HG03025 (cell line): ENCODE measurements around the gene GTF3A.

Experiments used
- ATAC-seq: cut with Tn5 transposase; IDR thresholded peaks from one replicate; pipeline ENCODE4 v1.9.1; 2021; ENCODE audit warnings: mild to moderate bottlenecking, moderate library complexity; ENCODE audit not compliant: unreplicated experiment, low FRiP score

The GTF3A gene

DNA sequence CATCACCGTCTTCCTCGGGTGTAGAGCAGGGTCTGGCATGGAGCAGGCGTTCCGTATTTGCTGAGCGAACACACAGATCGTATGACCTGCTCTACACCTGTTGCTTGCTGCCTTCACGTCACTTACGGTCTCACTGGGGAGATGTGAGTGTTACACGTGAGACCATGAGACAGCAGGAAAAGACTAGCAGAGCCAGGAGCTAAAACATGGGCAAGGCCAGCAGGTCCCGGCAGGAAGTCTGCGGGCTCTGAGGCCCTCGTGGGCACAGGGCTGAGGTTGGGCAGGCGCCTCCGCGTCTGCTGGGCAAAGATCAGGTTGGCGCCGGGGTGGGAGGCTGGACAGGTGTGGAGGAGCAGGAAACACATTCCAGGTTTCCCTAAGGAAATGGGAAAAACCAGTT lies 19.7 kb upstream of the GTF3A start:
- no peak for ATAC-seq

DNA sequence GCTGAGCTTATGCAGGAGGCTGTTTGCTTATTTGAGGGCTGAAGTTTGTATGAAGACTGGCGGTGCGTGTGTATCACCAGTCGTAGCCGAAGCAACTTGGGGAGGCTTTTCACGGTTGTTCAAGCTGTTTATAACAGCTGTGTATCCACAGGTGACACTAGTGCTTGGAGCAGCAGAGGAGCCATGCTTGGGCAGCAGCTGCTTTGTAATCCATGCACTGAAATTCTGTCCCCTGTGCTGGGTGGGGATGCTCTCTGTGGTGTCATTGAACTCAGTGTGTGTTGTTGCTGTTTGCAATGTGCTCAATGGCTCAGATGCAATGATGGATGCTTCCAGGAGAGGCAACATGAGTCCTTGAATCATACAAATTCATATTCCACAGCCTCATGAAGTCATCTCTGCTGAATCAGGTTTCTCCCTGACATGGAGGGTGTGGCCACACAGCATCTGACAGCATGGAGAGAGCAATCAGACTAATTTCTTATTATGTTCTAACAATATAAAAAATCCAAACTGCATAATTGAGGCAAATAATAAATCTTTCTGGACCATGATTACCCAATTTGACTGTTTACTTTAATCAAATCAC lies 18.8 kb upstream of the GTF3A start:
- ATAC-seq = no peak

DNA sequence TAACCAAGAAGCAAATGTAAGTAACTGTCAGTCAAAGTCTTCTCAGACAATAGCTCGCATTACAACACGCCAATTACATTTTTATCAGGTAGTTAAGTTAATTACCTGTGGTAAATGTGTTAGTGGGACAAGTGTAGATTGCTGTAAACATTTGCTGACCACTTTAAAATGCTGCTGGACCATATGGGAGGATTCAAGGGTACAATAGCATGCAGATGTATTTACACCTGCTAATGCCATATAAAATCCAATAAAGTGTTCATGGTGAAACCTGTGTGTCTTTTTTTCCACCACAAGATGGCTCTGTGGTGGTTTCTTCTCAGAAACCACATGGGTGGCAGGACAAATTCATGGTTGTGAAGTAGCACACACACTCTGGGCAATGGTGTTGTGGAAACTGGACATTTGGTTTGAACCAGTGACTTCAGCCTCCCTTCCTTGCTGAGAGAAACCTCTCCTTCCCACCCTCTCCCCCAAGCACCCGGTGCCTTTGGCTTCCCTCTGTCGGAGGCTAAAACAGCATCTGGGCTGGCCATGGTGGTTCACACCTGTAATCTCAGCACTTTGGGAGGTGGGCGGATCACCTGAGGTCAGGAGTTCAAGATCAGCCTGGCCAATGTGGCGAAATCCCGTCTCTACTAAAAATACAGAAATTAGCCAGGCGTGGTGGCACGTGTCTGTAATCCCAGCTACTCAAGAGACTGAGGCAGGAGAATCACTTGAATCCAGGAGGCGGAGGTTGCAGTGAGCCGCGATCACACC lies 18.1 kb upstream of the GTF3A start:
- ATAC-seq = no peak

DNA sequence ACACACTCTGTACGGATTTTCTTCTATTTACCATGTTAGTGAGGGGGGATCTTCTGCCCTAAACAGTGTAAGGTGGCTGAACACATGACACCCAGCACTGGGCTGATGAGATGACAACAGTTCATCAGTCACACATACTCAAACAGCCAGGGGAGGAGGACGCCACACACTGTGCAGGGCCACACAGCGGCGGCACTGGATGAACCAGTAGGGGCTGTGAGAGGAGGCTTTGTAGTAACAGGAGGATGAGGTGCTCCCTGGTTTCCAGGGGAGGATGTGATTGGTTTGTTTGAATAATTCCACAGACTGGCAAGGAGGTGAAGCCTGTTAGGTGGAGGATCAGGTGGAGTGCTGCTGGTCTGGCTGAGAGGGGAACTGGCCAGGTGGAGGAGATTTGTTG lies 16.3 kb upstream of the GTF3A start:
- no peak for ATAC-seq

DNA sequence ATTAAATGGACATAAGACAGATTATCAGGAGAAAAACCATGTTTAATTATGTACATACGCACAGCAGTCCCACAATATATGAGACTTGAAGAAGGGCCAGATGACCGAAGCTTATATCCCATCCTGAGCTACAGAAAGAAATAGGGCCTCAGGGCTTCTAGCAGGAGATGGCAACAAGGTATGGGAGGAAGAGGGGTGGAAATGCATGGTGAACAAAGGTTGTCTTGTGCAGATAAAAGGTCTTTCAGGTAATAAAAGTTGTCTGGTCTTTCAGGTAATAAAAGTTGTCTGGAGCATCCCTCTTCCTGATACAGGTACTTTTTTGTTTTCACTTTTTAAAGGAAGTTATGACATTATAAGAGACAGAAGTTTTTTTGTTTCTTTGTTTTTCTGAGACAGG lies 15.4 kb upstream of the GTF3A start:
- ATAC-seq = no peak

DNA sequence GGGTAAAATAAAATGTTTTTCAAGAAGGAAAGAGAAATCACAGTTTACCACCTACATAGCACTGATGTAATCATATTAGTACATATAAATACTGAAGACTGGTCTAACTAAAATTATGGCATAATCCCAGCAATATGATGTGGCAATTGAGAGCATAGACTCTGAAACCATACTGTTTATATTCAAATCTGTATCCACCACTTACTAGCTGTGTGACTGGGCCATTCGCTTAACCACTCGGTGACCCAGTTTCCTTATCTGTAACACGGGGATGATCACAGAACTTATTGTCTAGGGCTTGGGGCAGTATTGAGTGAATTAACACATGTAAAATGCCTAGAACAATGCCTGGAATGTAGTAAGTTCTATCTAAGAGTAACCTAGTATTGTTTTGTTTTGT lies 13.1 kb upstream of the GTF3A start:
- ATAC-seq = no peak

DNA sequence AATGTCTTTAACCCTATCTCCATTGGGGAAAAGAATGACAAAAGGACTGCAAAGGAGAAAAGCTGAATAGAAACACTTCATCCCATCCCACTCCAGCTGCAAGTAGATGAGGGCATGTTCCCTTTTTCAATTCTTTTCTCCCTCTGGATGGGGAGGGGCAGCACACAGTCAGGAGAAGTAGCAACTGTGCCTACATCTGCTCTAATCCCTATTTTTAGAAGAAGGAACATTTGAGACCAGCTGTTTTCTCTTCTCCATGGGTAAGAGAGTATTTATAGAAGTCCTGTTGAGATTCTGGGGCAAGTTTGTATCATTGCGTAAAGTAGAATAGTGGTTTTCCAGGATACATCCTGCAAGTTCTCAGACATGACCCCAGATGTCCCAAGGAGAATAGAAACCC lies 9.3 kb upstream of the GTF3A start:
- no peak for ATAC-seq

DNA sequence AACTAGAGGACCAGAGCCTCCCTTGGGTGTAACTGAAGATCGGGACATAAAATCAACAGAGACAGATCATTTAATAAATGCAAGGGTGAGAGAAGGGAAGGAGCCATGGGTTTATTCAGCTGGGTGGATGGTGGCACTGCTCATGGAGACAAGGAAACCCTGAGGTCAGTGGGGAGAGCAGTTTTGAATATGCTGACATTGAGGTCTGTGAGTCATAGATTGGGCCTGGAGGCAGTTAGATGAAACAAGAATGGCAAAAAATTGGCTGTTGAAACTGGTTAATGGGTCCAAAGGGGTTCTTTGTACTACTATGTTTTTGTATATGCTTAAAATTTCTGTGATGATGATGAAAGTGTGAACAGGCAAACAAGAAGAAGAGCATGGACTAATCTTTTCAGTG lies 5.1 kb upstream of the GTF3A start:
- ATAC-seq = no peak

DNA sequence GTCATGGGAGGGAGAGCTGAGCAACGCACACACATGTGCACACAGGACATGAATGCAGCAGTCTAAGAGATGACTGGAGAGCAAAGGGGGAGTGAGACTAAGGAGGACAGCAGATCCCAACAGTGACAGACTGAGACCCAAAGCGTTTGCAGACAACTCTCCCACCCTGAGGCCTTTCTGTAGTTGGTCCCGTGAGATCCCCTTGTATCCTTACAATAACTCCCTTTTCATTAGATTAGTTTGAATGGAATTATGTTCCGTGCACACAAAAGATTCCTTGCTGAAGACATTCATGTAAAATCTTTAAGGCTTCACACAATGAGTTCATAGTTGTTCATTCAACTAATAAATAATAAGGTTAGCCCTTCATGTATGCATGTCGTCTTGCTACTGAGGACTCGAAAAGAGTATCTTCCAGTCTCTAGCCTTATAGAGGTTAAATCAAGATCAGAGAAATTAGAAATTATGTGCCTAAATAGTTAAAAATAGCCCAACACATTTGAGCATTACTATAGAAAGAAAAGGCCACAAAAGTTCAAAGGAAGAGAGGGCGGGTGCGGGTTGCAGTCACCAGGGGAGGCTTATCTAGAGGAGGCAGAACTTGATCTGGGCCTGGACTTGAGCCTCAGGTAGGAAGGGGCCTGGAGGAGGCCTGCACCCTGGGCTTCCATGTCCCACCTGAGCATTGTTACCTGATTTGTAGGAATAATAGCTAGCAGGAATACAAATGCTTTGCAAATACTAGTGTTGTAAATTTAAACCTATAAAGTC lies 3.1 kb upstream of the GTF3A start:
- ATAC-seq = no peak

DNA sequence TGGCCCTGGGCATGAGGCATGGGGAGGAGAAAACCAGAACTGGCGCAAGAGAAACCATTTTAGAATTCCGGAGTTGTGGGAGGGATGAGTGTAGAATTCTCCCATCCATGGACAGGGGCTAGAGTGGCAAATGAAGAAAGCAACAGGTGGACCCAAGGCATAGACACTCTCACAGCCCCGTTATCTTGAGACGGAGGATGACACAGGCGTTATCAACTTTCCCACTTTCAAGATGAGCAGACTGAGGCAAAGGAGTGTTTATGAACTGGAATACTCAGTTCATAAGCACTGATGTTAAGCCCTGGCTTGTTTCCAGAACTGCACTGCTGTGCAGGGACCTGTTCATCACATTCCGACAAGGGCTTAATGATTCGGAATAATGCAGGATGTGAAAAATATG lies 1.1 kb upstream of the GTF3A start:
- ATAC-seq = no peak

DNA sequence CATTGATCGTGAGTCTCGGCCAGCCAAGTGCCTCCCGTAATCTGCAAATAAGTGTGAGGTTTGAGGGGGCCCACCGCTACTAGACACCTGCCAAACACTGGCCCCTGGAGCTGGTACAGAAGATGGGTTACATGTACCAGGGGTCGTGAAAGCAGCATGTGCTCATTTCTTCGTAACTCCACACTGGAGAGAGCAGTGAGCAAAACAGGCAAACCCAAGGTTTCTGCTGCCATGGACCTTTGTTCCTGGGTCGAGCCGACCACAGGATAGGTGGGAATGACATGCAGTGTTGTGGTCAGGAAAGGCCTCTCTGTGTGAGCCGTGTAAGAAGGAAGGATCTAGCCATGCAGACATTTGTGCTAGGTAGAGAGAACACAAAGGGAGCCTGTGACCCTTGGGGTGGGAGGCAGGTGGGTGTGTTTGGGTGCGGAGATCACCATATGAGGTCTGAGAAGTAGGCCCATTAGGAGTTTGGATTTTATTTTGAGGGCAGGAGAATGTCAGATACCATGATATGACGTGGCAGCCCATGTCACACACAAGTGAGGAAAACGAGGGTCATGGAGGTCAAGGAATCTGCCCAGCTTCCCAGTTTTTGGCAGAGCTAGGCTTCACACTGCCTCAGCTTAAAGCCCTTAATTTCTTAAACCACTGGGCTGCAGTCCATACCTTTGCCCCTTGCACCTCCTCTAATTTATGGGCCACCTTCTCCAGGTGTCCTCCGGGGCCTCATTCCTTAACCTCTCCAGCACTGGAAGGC lies 919 bp downstream of the GTF3A start:
- ATAC-seq = no peak

DNA sequence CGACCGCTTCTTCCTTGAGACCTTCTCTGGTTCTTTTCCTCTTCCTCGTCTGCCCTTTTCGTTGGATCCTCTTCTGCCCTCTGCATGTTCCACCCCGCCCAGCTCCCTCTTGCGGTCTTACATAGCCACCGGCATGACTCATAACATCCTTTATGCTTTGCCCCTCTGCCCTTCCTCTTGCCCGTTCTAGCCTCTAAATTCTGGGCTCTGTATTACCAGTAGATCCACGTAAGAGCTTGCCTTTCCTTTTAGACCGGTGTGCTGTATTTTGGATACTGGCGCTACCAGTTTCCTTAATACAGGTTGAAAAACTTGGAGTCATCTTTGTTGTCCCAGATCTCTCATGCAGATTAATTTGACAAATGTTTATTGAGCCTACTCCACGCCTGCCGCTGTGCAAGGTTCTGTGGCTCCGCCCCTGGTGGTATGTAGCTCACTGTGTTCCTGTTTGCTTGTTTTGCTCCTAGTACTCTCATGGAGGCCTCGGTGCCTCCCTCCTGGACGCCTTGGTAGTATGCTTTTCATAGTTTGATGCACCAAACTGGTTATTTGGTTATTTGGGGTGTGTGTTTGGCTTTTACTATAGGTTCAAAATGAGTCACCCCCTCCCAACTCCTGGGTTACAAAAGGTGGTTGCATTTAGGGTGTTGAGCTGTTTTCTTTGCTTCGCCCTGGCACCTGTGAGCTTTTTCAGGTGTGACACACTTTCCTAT lies 1.7 kb downstream of the GTF3A start:
- peak; percentile 60 for ATAC-seq

DNA sequence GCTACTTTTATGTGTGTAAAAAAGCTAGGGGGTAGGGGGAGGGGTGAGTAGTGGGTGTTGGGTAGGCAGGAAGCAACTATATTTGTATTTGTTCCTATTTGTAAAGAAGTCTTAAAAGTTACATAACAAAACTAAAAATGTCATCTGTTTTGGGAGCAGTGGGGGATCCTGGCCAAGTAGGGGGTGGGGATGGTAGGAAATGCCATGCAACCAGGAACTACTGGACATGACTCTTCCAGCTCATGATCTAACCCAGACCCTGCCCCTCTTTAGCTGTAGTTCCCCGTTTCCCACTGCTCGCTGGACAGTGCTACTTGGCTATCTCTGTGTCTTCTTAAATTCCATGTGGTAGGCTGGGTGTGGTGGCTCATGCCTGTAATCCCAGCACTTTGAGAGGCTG lies 3.2 kb downstream of the GTF3A start:
- no peak for ATAC-seq

DNA sequence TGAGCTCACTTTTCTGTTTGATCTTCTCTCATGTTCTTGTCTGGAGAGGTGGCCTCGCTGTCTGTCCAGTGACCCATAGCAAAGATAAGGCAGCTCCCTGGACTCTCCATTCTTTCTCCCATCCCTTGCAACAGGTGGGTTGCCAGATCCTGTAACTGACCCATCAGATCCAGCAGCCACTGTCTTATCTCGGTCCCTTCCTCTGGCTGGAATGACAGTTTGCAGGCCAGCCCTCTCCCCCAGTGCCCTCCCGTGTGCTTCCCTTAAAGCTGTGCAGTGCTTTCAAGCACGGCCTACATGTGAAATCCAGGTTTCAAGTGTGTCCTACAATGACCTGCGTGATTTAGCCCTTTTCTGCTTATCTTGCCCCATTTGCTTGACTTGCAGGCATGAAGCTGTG lies 3.7 kb downstream of the GTF3A start:
- ATAC-seq = no peak

DNA sequence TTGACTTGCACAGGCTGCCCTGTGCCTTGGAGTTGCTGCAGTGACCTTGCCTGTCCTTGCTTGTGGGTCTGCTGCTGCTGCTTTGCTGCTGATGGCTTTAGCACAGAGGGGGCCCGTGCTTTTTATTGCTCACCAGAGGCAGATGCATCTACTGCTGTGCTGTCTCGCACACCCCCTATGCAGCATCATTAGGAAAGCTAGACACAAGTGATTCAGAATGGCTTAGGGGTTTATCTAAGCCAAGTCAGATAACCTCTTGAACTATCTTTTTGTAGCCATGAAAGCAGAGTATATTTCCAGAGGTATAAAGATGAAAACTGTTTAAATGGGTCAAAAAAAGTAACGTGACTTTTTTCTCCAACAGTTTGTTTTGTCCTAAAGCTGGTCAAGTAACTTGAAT lies 7.8 kb downstream of the GTF3A start:
- no peak for ATAC-seq

DNA sequence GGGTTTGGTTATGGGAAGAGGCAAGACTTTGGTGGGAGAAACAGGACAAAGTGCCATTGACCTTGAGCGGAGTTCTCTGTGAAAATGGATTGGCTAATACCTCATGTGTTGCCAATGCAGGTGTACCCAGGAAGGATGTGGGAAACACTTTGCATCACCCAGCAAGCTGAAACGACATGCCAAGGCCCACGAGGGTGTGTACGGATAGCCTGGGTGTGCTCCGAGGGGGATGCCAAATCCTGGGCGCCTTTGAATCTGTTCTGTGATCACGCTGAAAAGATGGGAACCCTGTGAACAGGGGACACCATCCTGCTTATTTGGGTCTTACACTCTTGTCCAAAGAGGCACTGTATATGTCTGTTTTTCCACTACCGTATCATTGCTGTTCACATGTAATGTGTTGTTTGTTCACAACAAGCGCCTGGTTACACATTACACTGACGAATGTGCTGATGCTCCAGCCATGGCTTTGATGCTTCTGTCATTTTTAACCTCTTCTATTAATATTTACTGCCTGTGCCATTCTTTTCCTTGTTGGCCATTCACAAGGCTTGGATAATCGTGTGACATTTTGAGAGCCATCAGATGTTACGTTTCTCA lies 8.3 kb downstream of the GTF3A start:
- no peak for ATAC-seq

DNA sequence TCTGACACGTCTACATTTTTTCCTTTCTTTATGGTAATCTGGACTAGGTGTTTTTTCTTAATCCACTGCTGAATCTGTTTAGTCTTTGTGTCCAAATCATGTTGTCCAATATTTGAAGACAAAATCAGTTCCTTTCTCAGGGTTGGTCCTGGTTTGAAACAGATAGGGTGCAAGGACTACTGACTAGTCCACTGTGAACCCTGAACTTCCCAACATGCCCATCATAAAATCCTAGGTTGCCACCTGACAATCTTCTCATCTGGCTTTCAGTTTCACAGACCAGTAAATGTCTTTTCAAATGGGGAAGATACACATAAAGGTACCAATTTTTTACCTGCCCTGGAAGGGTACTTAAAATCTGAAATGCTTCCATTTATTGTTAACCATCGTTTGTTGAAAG lies 12.7 kb downstream of the GTF3A start:
- no peak for ATAC-seq

DNA sequence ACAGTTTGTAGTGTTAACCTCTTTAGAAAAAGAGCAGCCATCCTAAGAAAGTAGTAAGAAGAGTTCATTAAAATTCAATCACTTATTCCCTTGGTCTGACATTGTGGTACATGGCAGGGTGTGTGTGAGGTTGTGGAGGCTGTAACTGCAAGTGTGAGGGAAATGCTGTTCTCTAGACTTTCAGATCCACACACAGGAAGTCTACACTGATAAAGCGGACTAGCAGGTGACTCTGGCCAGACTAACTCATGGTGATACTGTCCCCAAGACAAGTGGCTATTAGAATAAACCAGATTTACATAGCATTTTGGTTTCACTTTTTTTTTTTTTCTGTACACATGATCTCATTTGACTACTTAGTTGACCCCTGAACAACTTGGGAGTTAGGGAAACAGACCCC lies 16.0 kb downstream of the GTF3A start:
- no peak for ATAC-seq

DNA sequence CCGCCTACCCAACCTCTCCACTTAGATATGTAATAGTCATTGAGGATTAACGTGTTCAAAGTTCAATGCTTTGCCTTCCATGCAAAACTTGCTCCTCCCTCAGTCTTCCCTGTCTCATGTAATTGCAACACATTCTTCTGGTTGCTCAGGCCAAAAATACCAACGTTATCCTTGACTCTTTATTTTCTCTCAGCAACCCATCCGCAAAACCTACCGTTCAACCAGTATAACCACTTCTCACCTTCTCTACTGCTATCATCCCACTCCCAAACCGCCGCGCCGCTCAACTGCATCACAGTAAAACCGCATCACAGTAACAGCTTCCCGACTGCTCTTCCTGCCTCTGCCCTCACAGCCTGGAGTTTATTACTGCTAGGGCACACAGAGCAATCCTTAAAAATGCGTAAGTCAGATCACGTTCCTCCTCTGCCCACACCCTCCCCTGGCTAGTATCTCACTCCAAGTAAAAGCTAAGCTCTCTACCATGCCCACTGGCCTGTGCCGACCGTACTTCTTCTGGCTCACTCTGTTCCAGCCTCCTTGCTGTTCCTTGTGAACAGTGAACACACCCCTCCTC lies 17.7 kb downstream of the GTF3A start:
- ATAC-seq = no peak

DNA sequence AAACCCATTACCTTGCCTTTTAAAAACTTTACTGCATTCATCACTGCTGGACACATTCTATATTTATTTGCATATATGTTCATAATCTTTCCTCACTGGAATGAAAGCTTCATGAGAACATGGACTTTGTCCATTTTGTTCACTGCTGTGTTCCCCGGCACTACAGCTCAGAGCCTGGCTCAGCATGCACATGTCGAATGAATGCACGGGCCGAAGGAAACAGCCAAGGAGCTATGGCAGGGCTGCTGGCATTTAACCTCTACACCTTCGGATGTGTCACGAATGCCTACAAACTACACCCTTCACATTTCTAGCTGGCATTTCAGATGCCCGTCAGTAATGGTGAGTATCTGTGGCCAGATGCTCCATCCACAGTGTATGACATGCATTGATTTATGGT lies 18.4 kb downstream of the GTF3A start:
- ATAC-seq = no peak
